Thoracic aorta (tissue), 2 donors: ENCODE results near the gene MYD88. TPM values are rescaled to one million over a fixed set of nuclear protein-coding genes. Genes with fewer than 3 reads are reported as not detected.

Source experiments
- ATAC-seq: fragments of 150-250 bp; one replicate; pipeline ENCODE4 v1.8.0; 2017; ENCODE audit warnings: low read depth; ENCODE audit not compliant: insufficient number of reproducible peaks, low FRiP score
- DNase-seq: peaks from one replicate; pipeline ENCODE4 v3.0.0-alpha.2; 2020; ENCODE audit warnings: low spot score
- H3K27ac ChIP-seq, 2 donors: fragments of 200-600 bp; sonication (generic); 1 replicate in 1 of 2; 2 replicates in 1 of 2; pipeline ENCODE4 v1.5.1; 2016; ENCODE audit warnings: mild to moderate bottlenecking in 2 of 2, moderate library complexity in 2 of 2
- H3K27me3 ChIP-seq: fragments of 200-600 bp; sonication (generic); replicated peaks from 2 replicates; pipeline ENCODE4 v1.6.0; 2016; ENCODE audit warnings: mild to moderate bottlenecking; ENCODE audit not compliant: insufficient read depth
- H3K36me3 ChIP-seq: fragments of 200-600 bp; sonication (generic); one replicate; pipeline ENCODE4 v1.5.1; 2016
- H3K4me1 ChIP-seq, 2 donors: fragments of 200-600 bp; sonication (generic); 1 replicate in 1 of 2; 2 replicates in 1 of 2; pipeline versions ENCODE4 v1.5.1 to v1.6.0; 2016; ENCODE audit warnings: low read depth in 2 of 2, mild to moderate bottlenecking in 1 of 2; ENCODE audit not compliant: control insufficient read depth in 1 of 2
- H3K4me3 ChIP-seq: fragments of 200-600 bp; sonication (generic); 2 replicates; pipeline ENCODE4 v1.5.1; 2016; ENCODE audit warnings: mild to moderate bottlenecking
- H3K9me3 ChIP-seq: fragments of 200-600 bp; sonication (generic); 2 replicates; pipeline ENCODE4 v1.5.1; 2016
- CTCF ChIP-seq: fragments of 200-600 bp; sonication (generic); IDR thresholded peaks from one replicate; pipeline ENCODE4 v1.5.1; 2019; ENCODE audit warnings: antibody characterized with exemption
- total RNA-seq, 2 donors: library from RNA; depleted of rRNA; stranded (reverse); fragments of >200 nt; gene quantifications; one replicate each; pipeline versions ENCODE4 v1.1.0 to v1.2.3, GENCODE V29; 2016

Gene MYD88
- 10 to 100 TPM; 27.8 to 49.7 TPM for total RNA-seq

GRCh38 chr3:38138349-38139190, at the start of gene MYD88:
TSS of gene MYD88 (plus strand) at chr3:38138661. CDS start at chr3:38138701, 40 bp downstream.
- Histone ChIP-seq H3K27me3 (no peaks in the 10 kb centered on the region), H3K9me3 (no peaks in the 10 kb centered on the region), H3K4me1 (peaks cover 18 to 48% of the 10 kb centered on the region in 2 donors), H3K4me3 (peak within 1 kb of the TSS; percentile 89), H3K27ac (peak within 1 kb of the TSS; percentile 96 to 97), H3K36me3 (peaks cover 11% of the 10 kb centered on the region)
- peak; percentile 45 for DNase-seq
- TF ChIP-seq CTCF, result no peak
- ATAC-seq, result peak; percentile 13

GRCh38 chr3:38089163-38089562, 49.3 kb upstream of the MYD88 start:
- Histone ChIP-seq H3K27ac (no peak overlapping the region), H3K9me3 (peaks cover under 1% of the 10 kb centered on the region), H3K4me3 (no peak overlapping the region), H3K4me1 (no peaks in the 10 kb centered on the region), H3K27me3 (no peaks in the 10 kb centered on the region), H3K36me3 (no peaks in the 10 kb centered on the region)
- ATAC-seq (no peak), DNase-seq (no peak)
- TF ChIP-seq CTCF, result no peak

- TF ChIP-seq CTCF, result no peak
- Histone ChIP-seq H3K4me3 (no peak overlapping the region), H3K9me3 (no peaks in the 10 kb centered on the region), H3K36me3 (no peaks in the 10 kb centered on the region), H3K4me1 (no peaks in the 10 kb centered on the region), H3K27ac (no peak overlapping the region), H3K27me3 (no peaks in the 10 kb centered on the region)
- no peak for ATAC-seq
- DNase-seq, result no peak
These were observed 48.0 kb upstream of the MYD88 start for GRCh38 chr3:38090453-38090852.

GRCh38 chr3:38094999-38095398, 43.5 kb upstream of the MYD88 start:
- ATAC-seq (no peak), DNase-seq (no peak)
- Histone ChIP-seq H3K36me3 (no peaks in the 10 kb centered on the region), H3K4me3 (no peak overlapping the region), H3K9me3 (no peaks in the 10 kb centered on the region), H3K4me1 (no peaks in the 10 kb centered on the region), H3K27ac (no peak overlapping the region), H3K27me3 (no peaks in the 10 kb centered on the region)
- no peak for TF ChIP-seq CTCF

- Histone ChIP-seq H3K27me3 (no peaks in the 10 kb centered on the region), H3K9me3 (no peaks in the 10 kb centered on the region), H3K27ac (no peak overlapping the region), H3K4me1 (no peaks in the 10 kb centered on the region), H3K4me3 (no peak overlapping the region), H3K36me3 (no peaks in the 10 kb centered on the region)
- no peak for ATAC-seq
- no peak for DNase-seq
- TF ChIP-seq CTCF, result no peak
These were observed 42.6 kb upstream of the MYD88 start for GRCh38 chr3:38095669-38096483.
